Prostate gland (tissue), 2 donors: ENCODE results near the gene PTPRE. TPM values are rescaled to one million over a fixed set of nuclear protein-coding genes. Genes with fewer than 3 reads are reported as not detected.

ENCODE experiments used
- DNase-seq: peaks from one replicate; pipeline ENCODE4 v3.0.0-alpha.2; 2019; ENCODE audit warnings: low spot score
- H3K27ac ChIP-seq, 2 donors: fragments of 200-600 bp; sonication (generic); 2 replicates each; pipeline ENCODE4 v1.5.1; 2017 to 2019
- H3K27me3 ChIP-seq: fragments of 200-600 bp; sonication (generic); replicated peaks from 2 replicates; pipeline ENCODE4 v1.5.1; 2019; ENCODE audit not compliant: insufficient read depth
- H3K36me3 ChIP-seq, 2 donors: fragments of 200-600 bp; sonication (generic); 1 replicate in 1 of 2; 2 replicates in 1 of 2; pipeline versions ENCODE4 v1.5.1 to v1.8.1; 2017 to 2019
- H3K4me1 ChIP-seq: fragments of 200-600 bp; sonication (generic); replicated peaks from 2 replicates; pipeline ENCODE4 v1.5.1; 2019
- H3K4me3 ChIP-seq, 2 donors: fragments of 200-600 bp; sonication (generic); 2 replicates each; pipeline ENCODE4 v1.5.1; 2017 to 2019
- H3K9me3 ChIP-seq: fragments of 200-600 bp; sonication (generic); 2 replicates; pipeline ENCODE4 v1.5.1; 2017
- CTCF ChIP-seq, 4 experiments: fragments of 200-600 bp in 2 of 4; fragments of 450-650 bp in 2 of 4; sonication (generic) in 2 of 4; IDR thresholded peaks; 1 replicate in 3 of 4; 2 replicates in 1 of 4; pipeline ENCODE4 v1.5.1; 2016 to 2019; ENCODE audit warnings: antibody characterized with exemption in 4 of 4, mild to moderate bottlenecking in 2 of 4, moderate library complexity in 2 of 4
- POLR2A ChIP-seq: fragments of 450-650 bp; IDR thresholded peaks from one replicate; pipeline ENCODE4 v1.6.1; 2016; ENCODE audit warnings: antibody characterized with exemption, mild to moderate bottlenecking
- POLR2AphosphoS5 ChIP-seq: sonication (generic); formaldehyde crosslinking; IDR thresholded peaks from one replicate; pipeline ENCODE4 v1.6.1; 2017; ENCODE audit warnings: antibody characterized with exemption
- WGBS: methylation state at CpG from one replicate; pipeline ENCODE4 v1.1.5; 2018; 5-methylcytosine and 5-hydroxymethylcytosine counted together
- intact Hi-C: fragments of 100-400 bp; cut with DNase I; formaldehyde crosslinking; loops from one replicate; pipeline ENCODE4 v1.14.2; 2022
- total RNA-seq, 2 donors: library from RNA; depleted of rRNA; stranded (reverse); fragments of >200 nt; gene quantifications; one replicate each; pipeline ENCODE4 v1.1.0, GENCODE V29; 2016

Gene PTPRE
- total RNA-seq, 2 donors from 2014 or later, result 4.5 to 14.3 TPM

GRCh38 chr10:127912607-127913367, 5.9 kb downstream of the PTPRE start:
- H3K4me3 ChIP-seq, result no peak overlapping the region
- H3K9me3 ChIP-seq, result no peaks in the 10 kb centered on the region
- WGBS, result 81% methylated on average over 12 of the region's 12 CpGs
- H3K4me1 ChIP-seq, result no peaks in the 10 kb centered on the region
- TF ChIP-seq CTCF (IDR thresholded peaks at IDR 0.05) (no peak), POLR2AphosphoS5 (no peak), POLR2A (no peak)
- no peak overlapping the region for H3K27ac ChIP-seq
- H3K27me3 ChIP-seq, result no peaks in the 10 kb centered on the region
- H3K36me3 ChIP-seq, result no peaks in the 10 kb centered on the region
- DNase-seq, result no peak
- intact Hi-C loops, result no loop called here

GRCh38 chr10:127913368-127913759, 6.5 kb downstream of the PTPRE start:
- H3K27ac ChIP-seq, result no peak overlapping the region
- no peak overlapping the region for H3K4me3 ChIP-seq
- no peak for DNase-seq
- TF ChIP-seq POLR2A (no peak), POLR2AphosphoS5 (no peak), CTCF (IDR thresholded peaks at IDR 0.05) (no peak)
- no peaks in the 10 kb centered on the region for H3K4me1 ChIP-seq
- H3K36me3 ChIP-seq, result no peaks in the 10 kb centered on the region
- H3K27me3 ChIP-seq, result no peaks in the 10 kb centered on the region
- WGBS, result 96% methylated on average over 8 of the region's 8 CpGs
- intact Hi-C loops, result no loop called here
- no peaks in the 10 kb centered on the region for H3K9me3 ChIP-seq

GRCh38 chr10:127915324-127915723, 8.4 kb downstream of the PTPRE start:
- H3K27me3 ChIP-seq, result no peaks in the 10 kb centered on the region
- TF ChIP-seq POLR2AphosphoS5 (no peak), CTCF (IDR thresholded peaks at IDR 0.05) (no peak), POLR2A (no peak)
- no peak for DNase-seq
- H3K9me3 ChIP-seq, result no peaks in the 10 kb centered on the region
- H3K36me3 ChIP-seq, result no peaks in the 10 kb centered on the region
- no peaks in the 10 kb centered on the region for H3K4me1 ChIP-seq
- intact Hi-C loops, result no loop called here
- no peak overlapping the region for H3K27ac ChIP-seq
- H3K4me3 ChIP-seq, result no peak overlapping the region
- WGBS, result 72% methylated on average over 4 of the region's 4 CpGs

- no peak for DNase-seq
- Histone ChIP-seq H3K36me3 (no peaks in the 10 kb centered on the region), H3K9me3 (no peaks in the 10 kb centered on the region), H3K27ac (no peak overlapping the region), H3K4me1 (no peaks in the 10 kb centered on the region), H3K27me3 (no peaks in the 10 kb centered on the region), H3K4me3 (no peak overlapping the region)
- over 99% methylated on average over 9 of the region's 9 CpGs for WGBS
- intact Hi-C loops, result no loop called here
- TF ChIP-seq POLR2AphosphoS5 (no peak), POLR2A (no peak), CTCF (IDR thresholded peaks at IDR 0.05) (no peak)
Observed at GRCh38 chr10:127916826-127917225, 9.9 kb downstream of the PTPRE start.

GRCh38 chr10:127918572-127918971, 11.7 kb downstream of the PTPRE start:
- Histone ChIP-seq H3K27me3 (no peaks in the 10 kb centered on the region), H3K9me3 (no peaks in the 10 kb centered on the region), H3K36me3 (no peaks in the 10 kb centered on the region), H3K27ac (no peak overlapping the region), H3K4me1 (no peaks in the 10 kb centered on the region), H3K4me3 (no peak overlapping the region)
- DNase-seq, result no peak
- intact Hi-C loops, result no loop called here
- WGBS, result 91% methylated on average over 5 of the region's 5 CpGs
- no peak for TF ChIP-seq POLR2AphosphoS5
